DMS79 (cell line): ENCODE measurements around the gene LPP.

Source experiments
- DNase-seq: peaks from one replicate; lab custom pipeline; 2025; lab: John Stamatoyannopoulos, UW

LPP gene

DNA sequence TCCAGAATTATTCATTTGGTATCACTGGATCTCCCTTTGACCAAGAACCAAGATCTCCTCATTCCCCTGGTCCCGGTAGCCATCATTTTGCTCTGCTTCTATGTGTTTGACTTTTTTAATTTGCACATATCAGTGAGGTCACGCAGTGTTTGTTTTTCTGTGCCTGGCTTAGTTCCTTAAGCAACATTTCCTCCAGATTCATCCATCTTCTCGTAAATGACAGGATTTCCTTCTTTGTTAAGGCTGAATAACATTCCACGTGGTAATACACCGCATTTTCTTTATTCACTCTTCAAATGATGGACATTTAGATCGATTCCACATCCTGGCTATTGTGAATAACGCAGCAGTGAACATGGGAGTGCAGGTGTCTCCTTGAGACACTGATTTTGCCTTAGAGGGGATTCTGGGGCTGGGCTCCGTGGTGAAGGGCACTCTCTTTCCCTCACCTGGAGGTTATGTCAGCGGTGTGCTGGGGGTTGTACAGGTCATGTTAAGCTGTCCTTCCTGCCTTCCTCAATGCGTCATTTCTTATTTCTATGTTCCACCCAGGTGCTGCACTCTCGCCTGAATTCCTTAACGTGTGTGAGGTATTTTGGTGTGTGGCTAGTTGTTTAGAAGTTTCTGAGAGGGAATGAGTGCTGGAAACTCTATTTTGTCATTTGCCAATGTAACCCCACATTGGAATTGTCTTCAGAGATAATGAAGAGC is 212.2 kb downstream of the LPP start:
- DNase-seq = no peak

DNA sequence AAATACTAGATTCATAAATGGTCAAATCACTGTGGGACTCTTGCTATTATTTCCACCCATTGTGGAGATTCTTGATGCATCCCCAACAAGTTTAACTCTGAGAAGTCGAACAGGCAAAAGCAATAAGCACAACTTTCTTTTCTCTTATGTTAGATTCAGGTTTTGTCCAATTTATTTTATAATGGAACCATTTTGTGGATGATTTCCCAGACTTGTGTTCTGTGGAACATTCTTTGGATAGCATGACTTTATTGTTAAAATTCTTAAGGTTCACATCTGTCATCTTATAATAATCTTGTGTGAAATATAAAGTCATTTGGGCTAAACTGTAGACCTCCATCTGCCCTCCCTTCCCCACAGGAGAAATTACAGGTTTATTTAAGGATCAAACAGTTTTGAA is 213.7 kb downstream of the LPP start:
- no peak for DNase-seq

DNA sequence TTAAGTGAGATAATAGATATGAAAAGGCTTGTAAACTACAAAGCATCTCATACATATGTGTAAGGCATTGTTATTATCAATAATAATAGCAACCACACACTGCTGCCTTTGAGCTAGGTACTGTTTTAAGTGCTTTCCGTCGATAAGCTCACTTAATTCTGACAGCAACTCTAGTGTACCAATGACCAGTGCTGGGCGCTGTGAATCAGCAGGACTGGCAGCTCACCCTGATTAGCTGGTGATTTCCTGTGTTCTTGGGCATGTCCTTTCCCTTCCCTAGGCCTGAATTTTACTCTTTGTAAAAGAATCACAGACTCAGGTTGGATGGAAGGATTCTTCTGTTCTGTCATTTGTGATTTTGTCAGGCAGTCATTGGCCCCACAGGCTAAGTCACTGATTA is 215.6 kb downstream of the LPP start:
- DNase-seq = no peak

DNA sequence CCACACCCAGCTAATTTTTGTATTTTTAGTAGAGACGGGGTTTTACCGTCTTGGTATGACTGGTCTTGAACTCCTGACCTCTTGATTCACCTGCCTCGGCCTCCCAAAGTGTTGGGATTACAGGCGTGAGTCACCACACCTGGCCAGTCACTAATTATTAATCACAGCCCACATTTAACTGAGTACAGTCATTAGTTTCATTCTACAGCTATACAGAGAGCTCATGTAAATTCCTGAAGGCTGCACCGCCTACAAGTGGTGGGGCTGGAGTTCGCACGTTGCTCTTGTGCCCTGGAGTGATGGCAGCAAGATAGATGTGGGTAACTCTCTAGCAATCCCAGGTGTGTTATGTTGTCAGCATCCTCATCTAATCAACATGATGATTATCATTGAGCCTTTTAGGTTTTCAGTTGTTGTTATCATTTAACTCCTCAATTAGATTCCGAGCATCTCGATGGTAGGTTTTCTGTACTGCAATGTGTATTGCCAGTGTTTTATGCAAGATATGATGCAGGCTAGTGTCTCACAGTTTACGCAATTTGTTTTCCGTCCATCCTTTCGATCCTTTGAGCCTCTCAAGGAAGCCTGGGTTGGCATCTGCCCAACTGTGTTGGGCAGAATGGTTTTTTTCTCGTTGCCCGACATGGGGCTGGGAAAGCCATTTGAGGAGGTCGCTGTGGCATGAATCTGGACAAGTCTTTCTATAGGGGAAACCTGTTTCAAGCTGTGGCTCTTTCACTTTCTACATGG is 216.3 kb downstream of the LPP start:
- DNase-seq = no peak

DNA sequence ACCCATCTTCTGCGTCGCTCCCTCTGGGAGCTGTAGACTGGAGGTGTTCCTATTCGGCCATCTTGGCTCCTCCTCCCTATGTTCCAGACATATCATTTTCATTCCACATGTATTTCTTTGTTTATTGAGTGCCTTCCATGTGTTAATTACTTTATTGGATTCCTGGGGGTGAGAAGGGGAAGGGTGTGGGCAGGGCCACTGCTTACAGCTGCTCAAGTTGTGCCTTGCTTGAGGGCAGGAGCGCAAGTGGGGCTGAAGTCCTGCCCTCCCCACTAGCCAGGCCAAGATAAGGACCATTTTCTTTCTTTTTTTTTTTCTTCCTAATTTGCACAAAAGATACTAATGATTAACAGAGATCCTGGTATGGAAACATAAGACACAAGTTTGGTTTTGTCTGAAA is 224.8 kb downstream of the LPP start:
- DNase-seq = no peak

DNA sequence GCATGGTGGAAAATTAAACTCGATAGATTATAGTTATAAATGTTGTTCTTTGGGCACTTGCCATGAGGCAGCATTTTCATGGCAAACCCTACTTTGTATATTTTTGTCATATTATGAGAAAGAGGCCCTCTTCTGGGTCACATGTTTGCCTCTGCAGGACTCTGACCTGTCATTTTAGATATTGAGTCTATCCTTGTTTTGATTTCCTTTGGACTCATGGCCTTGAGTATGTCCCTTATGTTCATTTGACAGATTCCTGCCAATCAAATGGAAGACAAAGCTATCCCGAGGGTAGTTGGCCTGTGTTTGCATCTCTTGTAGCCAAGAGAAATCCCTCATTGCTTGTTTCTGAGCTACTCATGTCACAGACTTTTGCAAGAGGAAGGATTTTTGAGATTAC is 226.3 kb downstream of the LPP start:
- no peak for DNase-seq

DNA sequence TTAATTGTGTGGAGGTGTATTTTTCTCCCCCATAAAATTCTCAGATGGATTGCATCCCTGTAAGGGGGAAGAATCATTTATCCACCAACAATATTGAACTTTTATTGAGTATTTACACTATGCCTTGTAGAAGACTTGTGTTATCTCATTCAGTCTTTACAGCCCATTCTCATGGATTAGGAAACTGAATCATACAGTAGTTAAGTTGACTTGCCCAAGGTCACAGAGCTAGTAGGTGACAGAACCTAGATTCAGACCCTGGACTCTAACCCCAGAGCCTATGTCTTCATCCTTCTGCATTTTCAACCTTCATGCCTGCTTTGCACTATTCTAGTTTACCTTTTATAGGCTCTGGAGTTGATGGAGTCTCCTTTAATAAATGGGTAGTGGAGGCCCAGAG is 226.8 kb downstream of the LPP start:
- DNase-seq = no peak

DNA sequence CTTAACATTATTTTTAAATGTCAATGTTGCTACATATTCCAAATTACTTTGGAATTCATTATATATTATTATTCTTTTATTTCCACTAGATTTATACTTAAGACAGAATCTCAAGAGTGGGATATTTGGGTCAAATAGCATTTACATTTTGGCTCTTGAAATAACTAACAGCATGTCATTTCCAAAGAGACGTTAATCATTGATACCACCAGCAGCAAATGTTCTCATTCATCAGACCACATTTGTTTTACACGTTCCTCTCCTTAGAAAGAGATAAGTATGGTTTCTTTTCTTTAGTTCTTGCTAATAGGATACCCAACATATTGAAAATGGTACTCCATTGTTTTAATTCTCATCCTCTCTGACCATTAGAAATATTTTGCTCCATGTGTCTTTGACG is 229.8 kb downstream of the LPP start:
- no peak for DNase-seq

DNA sequence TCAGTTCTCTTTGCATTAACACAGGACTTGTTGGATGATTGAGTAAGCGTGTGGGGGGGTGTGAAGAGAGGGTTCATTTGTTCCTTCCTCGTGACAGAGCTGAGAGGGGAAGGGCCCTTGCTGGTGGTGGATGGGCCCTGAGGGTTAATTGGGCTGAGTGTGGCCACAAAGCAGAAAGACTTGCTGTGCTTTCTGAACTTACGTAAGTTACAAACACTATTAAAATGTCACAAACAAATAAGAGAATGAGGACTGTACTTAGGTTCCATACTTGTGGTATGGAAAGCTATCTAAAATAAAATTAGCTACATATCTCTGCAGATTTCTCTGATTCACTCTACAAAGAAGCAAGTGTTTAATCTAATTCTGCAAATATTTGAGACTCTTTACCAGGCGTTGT is 231.3 kb downstream of the LPP start:
- DNase-seq = no peak

DNA sequence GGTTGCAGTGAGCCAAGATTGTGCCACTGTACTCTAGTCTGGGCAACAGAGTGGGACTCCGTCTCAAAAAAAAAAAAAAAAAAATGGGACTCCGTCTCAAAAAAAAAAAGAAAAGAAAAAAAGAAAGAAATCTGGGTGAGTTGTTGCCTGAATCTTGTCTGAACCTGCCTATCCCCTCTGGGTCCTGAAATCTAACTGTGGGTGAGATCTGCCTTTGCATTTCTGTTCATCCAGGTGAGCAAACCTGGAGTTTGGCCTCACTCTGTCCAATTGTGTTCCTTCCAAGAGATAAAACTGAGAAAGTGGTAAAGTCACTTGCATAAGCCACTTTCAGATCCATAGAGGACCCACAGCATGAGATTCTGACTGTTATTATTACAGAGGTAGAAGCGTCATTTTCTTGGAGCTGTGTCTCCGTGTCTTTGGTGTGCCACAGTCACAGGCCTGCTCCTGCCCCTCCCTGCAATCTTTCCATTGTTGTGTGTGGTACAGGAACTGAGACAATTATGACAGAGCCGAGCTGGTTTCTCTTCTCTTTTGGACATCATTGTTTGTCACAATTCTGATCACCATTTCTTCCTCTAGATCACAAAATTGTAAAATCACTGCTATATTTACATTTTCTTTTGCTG is 235.9 kb downstream of the LPP start:
- DNase-seq = no peak

DNA sequence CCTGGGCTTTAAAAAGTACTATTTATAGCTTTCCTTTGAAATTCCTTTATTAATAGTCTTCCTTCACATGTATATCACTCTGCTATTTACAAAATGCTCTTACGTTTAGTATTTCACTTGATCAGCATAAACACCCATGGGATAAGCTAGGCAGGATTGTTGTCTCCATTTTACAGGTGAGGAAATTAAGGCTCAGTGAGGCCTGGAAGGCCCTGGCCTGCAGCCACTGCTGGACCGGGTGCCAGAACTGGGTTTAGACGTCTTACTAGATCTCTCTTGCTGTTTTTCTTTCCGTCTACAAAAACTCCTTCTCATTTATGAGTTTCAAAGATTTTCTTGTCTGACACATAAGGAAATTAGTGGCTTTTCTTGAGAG is 236.4 kb downstream of the LPP start:
- DNase-seq = no peak

DNA sequence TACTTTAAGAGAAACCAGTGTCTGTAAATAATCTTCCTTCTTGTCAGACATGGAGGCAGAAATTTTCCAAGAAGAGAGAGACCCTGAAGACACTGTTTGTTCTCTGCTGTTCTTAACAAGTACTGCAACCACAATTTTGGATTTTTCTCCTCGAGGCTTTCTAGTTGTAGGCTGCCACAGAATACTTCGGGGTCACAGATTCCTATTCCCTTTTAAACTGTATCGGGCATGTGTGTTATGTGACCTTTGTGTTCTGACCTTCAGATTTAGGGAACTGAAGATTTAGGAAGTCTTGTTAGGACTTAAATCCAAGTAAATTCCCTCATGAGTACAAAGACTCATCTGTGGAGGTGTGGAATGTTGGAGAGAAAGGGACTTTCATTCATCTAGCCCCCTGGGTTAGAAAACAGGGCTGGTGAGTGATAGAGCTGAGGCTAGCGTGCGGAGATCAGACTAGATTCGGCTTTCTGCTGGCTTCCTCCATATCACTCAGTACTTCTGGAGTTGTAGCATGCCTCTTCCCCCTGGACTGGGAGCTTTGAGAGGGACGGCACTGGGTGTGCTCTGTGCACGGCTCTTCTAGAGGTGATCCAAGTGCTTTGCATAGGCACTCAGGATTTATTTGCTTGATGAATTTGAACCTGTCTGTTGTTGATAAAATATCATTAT is 237.0 kb downstream of the LPP start:
- no peak for DNase-seq

DNA sequence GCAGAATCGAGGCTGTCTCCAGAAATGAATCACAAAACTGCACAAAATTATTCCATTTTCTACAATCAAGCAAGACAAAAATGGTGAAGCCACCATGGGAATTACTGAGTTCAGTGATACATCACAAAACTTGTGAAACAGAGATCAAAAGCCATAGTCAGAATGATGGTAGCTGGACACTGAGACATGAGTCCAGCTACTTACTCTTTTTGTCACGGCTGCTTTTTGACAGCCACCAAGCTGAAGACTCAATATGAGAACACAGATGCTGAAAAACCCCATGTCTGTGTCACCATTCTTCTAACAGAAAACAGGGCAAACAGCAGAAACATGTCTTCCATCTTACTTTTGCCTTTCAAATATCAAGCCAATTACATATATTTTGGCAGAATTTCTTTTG is 237.6 kb downstream of the LPP start:
- no peak for DNase-seq

DNA sequence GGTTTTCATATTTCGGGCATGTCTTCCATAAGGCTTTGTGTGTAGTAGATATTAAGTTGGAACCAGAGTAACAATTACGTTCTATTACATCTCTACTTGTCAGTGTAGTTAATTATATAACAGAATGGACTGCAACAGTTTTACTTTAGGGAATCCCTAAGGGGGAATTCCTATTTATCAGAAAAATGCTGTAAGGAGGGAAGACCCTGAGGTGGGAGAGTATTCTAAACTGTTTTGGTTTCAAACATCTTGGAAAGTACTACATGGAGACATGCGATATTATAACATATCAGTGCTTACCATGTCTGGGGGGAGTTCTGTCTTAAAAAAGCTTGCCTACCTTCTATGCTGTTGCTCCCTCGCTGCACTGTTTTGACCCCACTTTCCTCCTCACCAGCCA is 238.1 kb downstream of the LPP start:
- DNase-seq = no peak

DNA sequence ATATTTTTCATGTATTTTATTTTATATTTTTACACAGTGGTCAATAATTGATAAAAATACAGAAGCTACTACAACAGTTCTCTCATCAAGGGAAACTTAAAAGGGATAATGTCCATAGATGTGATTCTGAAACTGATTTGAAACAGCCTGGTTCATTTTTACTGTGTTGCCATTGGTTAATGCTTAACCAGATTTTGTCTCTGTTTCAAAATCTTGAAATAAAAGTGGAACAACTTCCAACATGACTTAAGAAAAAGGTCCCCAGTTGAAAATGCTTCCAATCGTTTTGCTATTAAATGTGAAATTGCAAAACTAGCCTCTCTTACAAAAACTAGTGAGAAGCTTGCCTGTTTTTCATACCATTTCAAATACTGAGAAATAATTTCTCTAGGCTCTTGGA is 240.7 kb downstream of the LPP start:
- DNase-seq = no peak

DNA sequence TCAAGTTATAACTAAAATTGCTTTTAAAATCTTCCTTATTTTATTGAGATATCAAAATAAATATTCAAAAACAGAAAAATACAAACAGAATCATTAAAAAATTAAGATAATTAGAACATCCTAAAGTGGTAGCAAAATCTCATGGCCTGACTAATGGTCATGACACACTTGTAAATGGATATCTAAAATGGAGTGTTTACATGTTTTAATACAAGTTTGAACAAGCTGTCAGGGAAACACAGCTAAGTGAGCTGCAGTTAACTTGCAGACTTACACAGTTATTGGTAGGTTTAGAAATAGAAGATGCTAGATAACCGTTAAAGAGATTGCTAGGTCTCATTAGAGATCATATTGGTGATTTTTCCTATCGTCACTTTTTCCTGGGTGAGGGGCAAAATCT is 242.3 kb downstream of the LPP start:
- DNase-seq = no peak

DNA sequence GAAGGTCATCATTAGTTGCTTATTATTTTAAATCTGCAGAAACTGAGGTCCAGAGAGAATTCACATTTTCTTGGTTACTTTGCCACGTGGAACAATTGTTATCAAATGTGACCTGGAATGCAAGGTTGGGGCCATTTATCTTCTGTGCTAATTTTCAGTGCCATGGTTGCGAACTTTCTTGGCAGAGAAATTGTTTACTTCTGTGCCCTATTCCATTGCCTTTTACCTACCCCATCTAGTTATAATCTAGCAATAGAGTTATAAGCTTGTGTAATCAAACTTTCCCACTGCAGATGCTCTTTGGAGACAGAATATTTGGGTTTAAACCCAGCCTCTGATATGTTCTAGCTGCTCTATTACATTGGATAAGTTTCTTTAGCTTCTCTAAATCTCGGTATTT is 242.9 kb downstream of the LPP start:
- no peak for DNase-seq

DNA sequence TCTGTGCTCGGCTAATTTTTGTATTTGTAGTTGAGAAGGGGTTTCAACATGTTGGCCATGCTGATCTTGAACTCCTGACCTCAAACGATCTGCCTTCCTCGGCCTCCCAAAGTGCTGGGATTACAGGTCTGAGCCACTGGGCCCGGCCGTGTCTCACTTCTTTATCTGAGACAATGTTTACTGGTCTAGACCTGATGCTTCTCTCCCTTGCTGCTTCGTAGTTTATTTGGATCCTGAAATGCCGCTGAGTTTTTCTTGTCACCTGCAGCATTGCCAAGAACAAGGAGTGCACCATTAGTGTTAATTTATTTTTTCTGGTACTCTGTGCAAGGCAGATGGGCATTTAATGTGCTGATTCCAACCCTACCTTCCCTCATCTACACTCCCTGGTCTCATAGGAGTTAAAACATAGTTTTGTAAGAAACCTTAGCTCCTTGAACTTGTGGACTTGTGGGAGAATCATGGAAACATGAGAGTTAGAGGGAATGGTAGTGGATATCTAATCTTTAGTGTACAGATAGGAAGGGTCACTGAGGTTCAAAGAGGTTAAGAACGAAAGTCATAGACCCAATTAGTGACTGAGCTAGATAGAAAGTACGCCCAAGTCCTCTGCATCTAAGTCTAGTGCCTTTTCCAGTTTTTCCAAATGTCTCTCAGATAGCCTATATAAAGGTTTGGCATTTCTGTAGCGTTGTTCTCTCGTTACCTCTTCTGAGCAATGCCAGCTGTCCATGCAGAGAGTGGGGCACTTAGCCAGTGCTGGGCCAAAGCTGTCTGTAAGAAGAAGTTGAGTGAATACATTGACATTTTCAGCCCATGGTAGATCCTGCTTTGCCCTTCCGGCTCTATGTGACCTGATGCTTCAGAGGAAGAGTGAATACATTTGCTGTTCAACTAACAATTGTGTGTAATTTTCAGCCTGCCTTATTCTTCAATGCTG is 244.1 kb downstream of the LPP start:
- no peak for DNase-seq

DNA sequence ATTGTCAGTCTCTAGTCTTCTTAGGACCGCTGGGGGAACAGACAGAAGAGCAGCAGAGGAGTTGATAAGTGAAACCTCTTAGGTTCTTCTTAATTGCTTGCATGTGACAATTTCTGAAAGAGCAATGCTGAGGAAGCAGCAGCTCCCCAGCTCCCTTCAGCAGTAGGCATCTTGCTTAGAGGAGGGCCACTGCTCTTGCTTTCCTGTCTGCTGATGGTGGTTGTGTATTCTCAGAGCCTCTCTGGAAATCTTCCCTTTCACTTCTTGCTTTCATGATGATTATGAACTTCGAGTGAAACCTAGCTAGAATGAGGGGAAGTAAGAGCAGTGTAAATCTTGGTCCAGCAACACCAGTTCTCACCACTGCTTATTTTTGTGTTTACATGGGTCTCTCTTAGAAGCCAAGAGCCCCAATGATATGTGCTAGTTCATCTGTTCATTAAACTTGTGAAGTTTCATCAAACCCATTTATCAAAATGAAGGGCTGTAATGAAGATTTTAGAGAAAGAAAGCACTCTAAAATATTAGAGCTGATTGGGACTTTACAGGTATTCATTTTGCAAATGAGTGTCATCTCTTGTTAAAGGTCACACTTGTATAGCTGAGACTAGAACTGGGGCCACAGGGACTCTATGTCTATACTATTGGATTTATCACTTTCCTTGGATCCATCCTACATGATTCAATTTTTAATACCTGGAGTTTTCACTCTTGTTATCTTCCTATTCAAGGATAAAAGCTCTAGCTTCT is 246.7 kb downstream of the LPP start:
- no peak for DNase-seq

DNA sequence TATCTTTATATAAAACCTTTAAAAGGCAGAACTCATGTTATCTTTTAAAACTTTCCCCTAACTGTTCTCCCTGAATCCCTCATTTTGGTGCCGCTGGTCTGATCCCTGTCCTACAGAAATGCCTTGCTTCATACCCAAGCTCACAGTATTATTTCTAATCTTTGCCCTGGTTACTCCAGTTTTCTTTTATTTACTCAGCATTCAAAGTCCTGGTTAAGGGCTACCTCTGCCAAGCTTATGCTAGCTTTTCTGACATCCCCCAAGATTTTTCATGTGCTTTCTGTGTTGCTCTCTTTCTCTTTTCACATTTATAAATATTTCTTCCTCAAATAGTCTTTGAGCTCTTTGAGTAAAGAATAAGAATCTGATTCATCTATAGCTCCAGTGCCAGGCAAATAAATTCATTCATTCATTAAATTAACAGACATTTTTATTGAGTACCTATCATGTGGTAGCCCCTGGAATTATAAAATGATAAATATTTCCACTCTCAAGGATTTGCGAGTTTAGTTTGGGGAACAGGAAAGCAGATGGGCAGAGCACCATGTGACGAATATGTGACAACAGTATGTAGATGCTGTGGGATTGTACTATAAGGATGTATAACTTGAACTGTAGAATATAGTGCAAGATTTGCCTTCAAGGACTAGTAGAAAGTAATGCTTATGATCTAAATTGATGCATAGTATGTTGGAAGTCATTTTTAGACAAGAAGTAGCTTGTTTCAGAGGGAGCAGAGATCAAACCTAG is 247.5 kb downstream of the LPP start:
- no peak for DNase-seq
